Measurements from ENCODE around the gene C22orf31. TPM values are rescaled to one million over a fixed set of nuclear protein-coding genes. Genes with fewer than 3 reads are reported as not detected.

The C22orf31 gene
- total RNA-seq, 1 experiment from 2014 or later, result not detected

DNA sequence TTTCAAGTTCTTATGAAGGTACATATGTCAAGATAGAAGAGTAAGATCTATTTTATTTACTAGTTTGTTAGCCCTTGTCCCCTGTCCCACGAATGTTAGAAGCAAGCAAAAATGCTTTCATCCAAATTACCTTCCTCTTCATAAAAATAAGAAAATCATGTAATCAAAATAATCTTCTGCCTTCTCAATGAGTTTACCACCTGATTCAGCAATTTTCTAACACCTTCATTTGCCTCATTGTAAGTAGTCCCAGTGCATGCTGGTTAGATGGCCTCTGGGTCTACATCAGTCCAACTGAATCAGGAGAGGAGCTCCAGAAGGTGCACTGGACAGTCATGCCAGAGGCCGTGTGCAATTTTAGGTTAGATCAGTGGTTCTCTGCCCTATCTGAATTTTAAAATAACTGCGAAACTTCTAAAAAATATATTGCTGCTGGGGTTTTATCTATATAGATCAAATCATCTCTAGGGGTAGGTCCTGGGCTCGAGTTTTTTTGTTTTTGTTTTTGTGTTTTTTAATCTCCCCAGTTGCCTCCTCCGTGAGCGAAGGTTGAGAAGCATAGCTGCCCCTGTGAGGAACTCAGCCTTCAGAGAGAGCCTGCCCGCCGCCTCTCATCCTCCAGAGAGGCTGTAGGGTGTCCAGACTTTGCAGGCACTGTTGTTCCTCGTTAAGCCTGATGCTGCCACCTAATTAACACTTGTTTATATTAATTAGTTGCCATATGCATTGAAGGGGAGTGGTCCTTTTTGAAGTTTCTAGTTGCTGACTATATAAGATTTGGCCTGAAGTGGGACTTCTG, 32.2 kb downstream of the C22orf31 start:
- DNase-seq (ENCODE audit: low read depth), result no peak

DNA sequence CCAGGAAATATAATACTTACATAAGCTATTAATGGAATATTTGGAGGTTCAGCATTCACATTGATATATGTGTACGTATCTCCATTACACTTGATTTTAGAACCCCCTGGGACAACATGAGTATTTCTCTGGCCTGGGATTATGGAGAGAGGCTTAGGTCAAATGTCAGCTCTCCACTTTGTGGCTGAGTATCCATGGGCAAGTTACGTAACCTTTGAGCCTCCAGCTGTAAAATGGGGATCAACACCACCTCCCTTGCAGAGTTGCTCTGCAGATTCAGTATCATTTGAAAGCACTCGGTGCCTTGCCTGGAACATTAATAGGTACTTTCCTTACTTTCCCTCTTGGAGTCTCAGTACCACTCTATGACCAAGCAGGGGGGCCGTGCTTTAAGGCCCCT, 33.2 kb downstream of the C22orf31 start:
- no peak for DNase-seq (ENCODE audit: low read depth)

- no peak for DNase-seq (ENCODE audit: low read depth)
Observed at GRCh38 chr22:29026579-29026978, 35.1 kb downstream of the C22orf31 start.

- no peak for DNase-seq (ENCODE audit: low read depth)
Observed at GRCh38 chr22:29023172-29023796, 38.3 kb downstream of the C22orf31 start.

- DNase-seq (ENCODE audit: low read depth), result no peak
Observed at GRCh38 chr22:29022101-29022817, 39.4 kb downstream of the C22orf31 start.

- no peak for DNase-seq (ENCODE audit: low read depth)
Observed at GRCh38 chr22:29018293-29019189, 43.1 kb downstream of the C22orf31 start.

GRCh38 chr22:29016067-29016938, 45.3 kb downstream of the C22orf31 start:
- no peak for DNase-seq (ENCODE audit: low read depth)

DNA sequence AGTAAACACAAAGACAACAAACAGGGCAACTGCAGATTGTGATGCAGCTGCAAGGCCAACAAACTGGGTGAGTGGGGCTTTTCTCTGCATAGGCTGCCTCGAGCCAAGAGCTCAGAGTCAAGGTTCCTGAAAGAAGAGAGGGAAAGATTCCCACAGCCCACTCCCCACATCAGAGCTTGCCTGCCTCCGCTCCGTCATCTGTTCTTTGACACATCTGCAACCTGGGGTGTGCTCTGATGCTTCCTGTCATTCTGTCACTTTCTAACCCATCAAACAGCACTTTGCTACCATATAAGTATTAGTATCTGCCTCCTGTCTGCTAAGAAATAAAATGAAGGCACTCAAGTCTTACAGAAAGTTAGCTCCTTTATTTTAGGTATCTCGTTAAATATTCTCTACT, 46.9 kb downstream of the C22orf31 start:
- DNase-seq (ENCODE audit: low read depth), result no peak

- no peak for DNase-seq (ENCODE audit: low read depth)
Observed at GRCh38 chr22:29014293-29014692, 47.3 kb downstream of the C22orf31 start.

- no peak for DNase-seq (ENCODE audit: low read depth)
Observed at GRCh38 chr22:29012952-29013351, 48.7 kb downstream of the C22orf31 start.

- DNase-seq (ENCODE audit: low read depth), result no peak
Observed at GRCh38 chr22:29012101-29012433, 49.6 kb downstream of the C22orf31 start.

DNA sequence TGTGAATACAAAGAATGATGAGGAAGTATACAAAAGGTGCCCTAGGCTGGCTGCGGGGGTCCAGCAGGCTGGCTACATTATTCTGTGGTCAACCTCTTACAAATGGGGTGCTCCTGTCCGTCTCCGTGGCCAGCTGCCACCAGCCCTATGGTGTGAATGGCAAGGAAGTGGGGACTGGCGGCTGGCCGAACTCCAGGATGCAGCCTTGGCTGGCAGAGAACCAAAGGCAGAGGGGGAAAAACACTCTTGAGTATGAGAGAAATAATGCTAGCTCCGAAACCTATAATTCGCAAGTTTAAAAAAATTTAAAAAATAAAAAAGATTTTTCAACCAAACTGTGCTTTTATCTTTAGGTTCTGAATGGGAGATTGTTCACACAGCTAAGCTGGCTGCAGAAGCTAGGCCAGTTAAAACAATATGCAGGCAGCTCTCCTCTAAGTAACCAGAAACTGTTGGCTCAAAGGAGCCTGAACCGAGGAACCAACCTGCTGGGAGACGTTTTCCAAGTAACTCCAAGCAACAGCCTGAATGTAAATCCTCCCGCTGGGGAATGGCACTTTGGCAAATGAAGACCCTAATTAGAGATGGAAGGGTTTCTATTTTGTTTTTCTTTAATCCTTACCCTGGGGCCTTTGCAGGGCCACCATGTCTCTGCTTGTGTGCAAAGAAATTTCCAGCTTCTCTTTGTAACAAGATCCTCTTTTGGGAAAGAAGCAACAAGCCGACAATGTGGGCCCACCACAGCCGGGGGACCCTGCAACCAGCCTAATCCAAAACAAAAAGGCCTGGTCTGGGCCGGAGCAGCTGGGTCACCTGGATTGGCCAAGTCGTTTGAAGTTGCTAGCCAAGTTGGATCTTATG, 50.2 kb downstream of the C22orf31 start:
- no peak for DNase-seq (ENCODE audit: low read depth)

DNA sequence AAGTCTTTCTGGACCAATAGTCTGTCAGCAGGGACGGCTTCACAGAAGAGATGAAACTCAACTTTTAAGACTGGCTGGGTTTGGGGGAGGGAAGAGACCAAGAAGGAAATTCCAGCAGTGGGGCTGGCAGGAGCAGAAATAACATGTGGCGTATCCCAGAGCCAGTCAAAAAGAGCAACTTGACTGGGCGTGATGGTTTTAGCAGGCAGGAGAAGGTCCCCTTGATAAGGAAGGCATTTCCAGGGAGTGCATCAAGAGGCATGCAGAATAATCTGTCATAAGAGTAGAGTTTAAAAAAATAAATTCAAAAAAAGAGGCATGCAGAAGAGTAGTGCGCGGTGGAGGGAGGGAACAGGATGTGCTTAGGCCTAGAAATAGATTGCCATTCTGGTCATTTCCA, 52.5 kb downstream of the C22orf31 start:
- no peak for DNase-seq (ENCODE audit: low read depth)

Other genes with a start within 250 kb of the C22orf31 start
- gene ZNRF3, start 178.3 kb downstream of the C22orf31 start, total RNA-seq (2014; rRNA removed; shearing (Covaris generic)), result 2.3 and 2.7 TPM in 2 replicates
- 6.1 and 6.2 TPM in 2 replicates for gene KREMEN1, start 11.2 kb upstream of the C22orf31 start, total RNA-seq (2014; rRNA removed; shearing (Covaris generic))
- 0.29 TPM in 1 of 2 replicates, not detected in the other for gene EMID1, start 144.1 kb upstream of the C22orf31 start, total RNA-seq (2014; rRNA removed; shearing (Covaris generic))
- gene RHBDD3, start 206.2 kb upstream of the C22orf31 start, total RNA-seq (2014; rRNA removed; shearing (Covaris generic)), result 10.5 and 12.3 TPM in 2 replicates
- 127 and 233 TPM in 2 replicates for gene EWSR1, start 206.4 kb upstream of the C22orf31 start, total RNA-seq (2014; rRNA removed; shearing (Covaris generic))
- gene GAS2L1, start 244.8 kb upstream of the C22orf31 start, total RNA-seq (2014; rRNA removed; shearing (Covaris generic)), result 10.9 and 17.1 TPM in 2 replicates

Data from RPMI7951 (cell line).